Stimulated activated CD8-positive, alpha-beta memory T cell treated with anti-CD3 and anti-CD28 coated beads, Interleukin-4, amount 100 ng/mL, for 24 hours (primary cell): ENCODE measurements around the gene ADCK1.
"Not testable (repeated sequence)": the region's sequence is repeated elsewhere in the genome, so short reads cannot be mapped to it uniquely, and the experiment has no call there.

ENCODE experiments used
- DNase-seq: peaks from one replicate; pipeline ENCODE4 v3.0.0-alpha.2; 2020; ENCODE audit warnings: low read depth

The ADCK1 gene

DNA sequence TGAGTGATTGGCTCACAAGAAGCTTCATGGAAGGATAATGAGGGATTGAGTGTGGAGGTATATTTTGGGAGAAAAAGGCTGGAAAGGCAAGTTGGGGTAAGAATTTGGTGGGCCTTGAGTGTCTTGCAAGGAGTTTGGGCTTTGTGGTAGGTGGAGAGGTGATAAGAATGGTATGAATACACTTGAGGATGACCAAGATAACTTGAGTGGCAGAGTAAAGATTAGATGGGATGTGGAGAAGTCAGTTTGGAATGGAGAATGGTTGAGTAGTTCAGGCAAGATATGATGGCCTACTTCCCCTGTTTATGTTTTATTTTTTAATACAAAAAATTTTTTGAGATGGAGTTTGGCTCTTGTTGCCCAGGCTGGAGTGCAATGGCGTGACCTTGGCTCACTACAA is 9.1 kb downstream of the ADCK1 start:
- DNase-seq: no peak

DNA sequence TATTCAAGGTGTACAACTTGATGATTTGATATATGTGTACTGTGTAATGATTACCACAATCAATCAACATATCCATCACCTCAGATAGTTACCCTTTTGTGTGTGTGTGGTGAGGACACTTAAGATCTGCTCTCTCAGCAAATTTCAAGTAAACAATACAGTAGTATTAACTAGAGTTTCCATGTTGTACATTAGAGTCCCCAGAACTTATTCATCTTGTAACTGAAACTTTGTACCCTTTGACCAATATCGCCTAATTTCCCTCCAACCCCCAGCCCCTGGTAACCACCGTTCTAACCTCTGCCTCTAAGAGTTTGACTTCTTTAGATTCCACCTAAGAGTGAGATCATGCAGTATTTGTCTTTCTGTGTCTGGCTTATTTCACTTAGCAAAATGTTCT is 12.1 kb downstream of the ADCK1 start:
- DNase-seq: no peak

DNA sequence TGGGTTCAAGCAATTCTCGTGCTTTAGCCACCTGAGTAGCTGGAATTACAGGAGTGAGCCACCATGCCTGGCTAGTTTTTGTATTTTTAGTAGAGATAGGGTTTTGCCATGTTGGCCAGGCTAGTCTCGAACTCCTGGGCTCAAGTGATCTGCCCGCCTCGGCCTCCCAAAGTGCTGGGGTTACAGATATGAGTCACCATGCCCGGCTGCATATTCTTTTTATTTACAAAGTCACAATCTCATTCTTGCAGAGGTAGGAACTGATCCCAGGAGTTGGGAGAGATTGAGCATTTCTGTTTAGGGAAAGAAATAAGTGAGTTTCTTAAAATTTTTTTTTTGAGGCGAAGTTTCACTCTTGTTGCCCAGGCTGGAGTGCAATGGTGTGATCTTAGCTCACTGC is 12.8 kb downstream of the ADCK1 start:
- not testable (repeated sequence) for DNase-seq

DNA sequence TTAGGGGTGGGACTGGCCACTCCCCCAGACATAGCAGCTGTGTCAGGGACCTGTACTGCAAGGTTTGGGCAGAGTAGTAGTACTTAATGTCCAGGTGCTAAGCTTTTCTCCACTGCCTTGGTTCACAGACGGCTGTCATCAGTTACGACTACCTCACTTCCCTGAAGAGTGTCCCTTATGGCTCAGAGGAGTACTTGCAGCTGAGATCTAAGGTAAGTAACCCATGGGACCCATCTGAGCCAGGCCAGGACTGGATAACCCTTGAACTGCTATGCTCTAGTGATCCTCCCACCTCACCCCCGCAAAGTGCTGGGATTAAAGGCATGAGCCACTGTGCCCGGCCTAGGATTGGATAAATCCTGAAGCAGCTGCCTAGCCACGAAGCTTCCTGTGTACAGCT is 22.4 kb downstream of the ADCK1 start:
- DNase-seq: no peak

DNA sequence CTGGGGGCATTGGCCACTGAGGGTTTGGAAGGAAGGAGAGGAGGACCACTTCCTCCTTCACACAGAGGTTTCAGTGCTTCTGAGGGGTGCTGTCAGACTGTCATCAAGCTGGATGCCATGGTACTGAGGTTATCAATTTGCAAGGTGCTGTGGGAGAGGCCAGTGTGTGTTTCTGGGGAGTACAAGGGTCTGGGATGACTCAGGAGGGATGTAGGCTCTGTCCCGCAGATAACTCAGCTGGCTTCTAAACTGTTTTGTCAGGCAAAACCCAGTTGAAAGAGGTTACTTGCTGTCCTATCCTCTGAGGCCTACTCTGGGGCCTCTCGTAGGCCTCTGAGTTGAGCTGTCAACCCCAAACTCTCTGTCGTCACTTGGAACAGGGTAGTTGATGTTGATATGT is 22.8 kb downstream of the ADCK1 start:
- no peak for DNase-seq

DNA sequence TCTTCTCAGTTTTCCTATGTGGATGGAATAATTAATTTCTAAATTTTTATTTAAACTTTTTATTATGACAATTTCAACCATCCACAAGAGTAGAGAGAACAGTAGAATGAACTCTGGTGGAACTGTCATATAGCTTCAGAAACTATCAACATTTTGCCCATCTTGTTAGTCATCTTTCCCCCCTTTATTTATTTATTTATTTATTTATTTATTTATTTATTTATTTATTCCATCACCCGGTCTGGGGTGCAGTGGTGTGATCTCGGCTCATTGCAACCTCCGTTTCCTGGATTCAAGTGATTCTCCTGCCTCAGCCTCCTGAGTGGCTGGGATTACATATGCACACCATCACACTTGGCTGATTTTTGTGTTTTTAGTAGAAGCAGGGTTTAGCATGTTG is 23.5 kb downstream of the ADCK1 start:
- DNase-seq: no peak

DNA sequence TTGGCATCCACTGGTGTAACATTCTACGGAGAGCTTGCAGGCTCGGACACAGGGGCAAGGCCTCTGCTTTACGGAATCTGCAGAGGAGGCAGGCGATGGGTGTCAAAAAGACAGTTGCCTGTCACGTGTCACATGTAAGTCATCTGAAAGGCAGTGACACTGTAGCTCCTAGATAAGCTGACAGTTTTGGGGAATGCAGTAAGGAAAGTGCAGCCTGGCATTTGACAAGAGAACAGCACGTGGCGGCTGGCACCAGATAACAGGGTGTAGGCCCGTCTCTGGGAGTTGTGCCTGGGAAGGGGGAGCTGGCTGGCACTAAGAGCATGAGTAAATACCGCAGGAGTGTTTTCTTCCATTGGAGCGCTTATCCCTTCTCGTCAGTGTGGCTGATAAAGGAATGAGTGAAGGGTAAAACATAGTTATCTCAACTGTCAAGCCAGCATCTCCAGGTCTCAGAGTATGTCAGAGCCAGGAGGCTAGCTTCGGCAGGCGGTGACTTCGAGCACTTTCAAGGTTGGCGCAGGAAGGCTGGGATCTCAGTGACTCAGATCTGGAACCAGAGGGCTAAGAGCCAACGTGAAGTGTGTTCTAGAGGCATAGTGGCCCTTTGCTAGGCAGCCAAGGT is 26.1 kb downstream of the ADCK1 start:
- no peak for DNase-seq

DNA sequence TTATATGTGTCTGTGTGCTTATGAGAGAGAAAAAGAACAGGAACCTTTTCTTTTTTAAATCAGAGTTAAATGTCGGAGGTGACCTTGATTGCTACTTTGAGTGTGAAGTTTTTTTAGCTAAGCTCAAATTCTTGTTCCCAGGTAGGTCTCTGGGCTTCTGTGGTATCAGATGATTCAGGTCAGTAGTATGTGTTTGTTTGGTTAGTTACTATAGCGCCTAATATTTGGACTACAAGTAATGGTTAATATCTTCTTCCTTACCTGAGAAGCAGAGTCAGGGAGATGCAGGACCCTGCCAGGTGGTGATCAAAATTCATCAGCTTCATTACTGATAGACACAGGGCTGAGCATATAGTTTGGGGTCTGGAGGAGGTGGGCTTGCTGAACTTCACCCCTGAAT is 30.8 kb downstream of the ADCK1 start:
- DNase-seq: no peak

DNA sequence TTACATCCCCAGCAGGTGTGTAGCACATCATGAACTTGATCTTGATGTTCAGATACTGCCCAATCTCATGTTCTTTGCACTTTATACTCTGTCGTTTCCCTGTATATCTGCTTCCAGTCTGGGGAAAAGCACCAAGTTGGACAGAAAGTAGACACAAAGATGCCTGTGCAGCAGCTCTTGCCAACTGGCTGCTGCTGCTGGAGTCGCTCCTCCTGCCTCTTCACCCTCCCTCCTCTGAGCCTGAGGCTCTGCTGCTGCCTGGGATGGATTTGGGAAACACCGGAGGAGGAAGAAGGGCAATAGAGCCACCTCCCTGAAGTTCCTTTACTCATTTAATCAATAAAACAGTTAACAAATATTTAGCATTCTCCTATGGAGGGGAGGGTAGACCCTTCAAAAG is 32.4 kb downstream of the ADCK1 start:
- no peak for DNase-seq

DNA sequence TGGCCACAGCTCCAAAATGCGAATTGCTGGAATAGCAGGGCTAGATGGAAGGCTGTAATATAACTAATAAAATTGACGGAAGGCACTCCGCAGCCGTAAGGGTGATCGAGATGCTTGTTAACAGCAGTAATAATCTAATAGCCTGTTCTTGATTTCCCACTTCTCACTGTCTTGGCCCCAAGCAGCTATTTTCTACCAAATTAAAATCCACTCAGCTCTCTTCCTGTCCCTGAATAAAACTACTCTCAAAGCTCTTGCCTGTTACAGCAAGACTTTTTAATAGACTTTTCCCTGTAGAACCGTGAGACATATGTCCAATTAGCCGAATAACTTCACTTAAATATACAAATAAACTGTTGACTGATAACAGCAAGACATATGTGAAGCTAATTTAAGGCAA is 38.0 kb downstream of the ADCK1 start:
- DNase-seq: no peak

DNA sequence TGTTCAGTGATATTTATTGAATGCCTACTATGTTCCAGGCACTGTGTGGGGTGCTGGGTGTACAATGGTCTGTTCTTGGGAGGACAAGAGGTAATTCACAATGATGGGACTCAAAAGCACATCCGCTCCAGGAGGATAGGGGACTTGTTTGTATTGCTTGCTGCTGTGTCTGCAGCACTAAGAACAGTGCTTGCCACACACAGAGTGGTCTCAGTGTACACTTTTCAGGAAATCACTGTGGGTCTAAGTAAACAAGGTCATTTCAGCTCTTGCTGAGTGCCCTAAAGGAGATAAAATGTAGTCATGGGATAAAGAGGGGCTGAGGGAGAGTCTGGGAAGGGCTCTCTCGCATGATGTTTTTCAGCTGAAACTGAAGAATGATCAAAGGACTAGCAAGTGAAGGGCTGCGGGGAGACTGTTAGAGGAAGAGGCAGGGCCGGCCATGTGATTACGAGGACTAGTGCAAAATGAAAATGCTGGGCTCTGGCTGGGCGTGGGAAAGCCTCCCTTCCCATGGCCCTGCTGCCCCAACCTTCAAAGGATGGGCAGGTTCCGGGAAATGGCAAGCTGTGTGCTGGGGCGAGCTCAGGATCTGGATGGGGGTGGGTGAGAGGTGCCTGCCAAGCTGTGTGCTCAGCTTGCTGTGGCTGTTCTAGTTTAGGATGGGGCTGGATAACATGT is 39.1 kb downstream of the ADCK1 start:
- DNase-seq: no peak

DNA sequence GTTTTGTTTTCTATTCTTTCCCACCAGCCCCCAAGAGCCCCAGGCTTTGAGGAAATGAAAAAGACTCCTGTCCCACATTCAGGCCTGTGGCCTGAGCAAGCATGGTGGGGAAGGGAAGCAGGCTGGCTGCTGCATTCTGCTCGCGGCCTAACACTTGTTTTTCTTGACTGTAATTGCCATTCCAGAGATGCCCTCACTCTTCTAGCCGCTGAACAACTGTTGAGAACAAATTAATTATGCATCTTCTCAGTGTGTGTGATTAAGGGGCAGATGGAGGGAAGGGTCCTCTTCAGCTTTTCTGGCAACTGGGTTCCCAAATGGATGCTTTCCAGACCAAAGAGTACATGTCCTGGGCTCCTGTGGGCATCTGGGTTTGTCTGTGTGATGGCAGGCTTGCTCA is 43.3 kb downstream of the ADCK1 start:
- no peak for DNase-seq

DNA sequence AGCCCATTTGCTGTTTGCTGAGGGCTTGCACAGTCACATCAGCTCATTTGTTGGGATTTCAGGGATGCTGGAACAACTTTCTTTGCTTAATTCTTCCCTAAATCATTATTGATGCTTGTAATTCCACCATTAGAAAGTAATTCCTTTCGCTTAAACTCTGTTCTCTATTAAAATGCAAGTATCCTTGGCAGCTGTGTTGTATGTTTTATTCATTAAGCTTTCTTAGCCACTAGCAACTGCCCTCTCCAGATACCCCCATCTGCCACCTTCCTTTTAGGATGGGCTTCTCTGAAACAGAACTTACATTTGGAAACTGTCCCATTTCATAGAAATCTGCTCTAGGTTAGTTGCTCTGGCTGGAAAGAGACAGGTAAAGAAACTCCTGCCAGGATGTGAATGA is 43.7 kb downstream of the ADCK1 start:
- no peak for DNase-seq

DNA sequence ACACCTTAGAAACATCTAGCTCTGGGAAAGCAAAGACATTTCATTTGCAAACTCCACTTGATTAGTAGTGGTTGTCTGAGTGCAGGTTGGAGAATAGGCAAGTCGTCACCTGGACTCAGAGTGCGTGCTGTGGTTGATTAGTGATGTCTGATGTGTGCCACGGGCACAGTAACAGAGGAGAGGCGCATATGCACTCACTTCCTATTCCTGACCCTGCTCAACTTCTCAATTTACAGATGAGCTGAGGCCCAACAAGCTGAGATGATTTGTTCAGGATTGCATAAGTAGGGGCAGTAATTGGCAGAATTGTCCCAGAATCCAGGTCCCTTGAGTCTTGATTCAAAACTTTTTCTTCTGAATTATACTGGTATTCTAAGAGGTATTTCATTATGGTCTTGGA is 44.9 kb downstream of the ADCK1 start:
- no peak for DNase-seq

DNA sequence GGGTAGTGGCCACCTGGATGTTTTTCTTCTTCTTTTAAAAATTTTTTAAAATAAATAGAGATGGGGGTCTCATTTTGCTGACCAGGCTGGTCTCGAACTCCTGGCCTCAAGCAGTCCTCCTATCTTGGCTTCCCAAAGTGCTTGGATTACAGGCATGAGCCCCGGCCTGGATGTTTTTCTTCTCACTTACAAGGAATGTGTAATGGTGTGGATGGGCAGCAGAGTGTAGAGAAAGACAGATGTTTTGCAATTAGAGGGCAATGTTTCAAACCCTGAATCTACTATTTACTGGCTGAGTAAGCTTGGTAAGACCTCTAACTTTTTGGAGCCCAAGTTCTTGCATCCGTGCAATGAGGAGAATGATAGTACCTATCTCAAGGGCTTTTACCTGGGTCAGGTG is 48.1 kb downstream of the ADCK1 start:
- DNase-seq: no peak

DNA sequence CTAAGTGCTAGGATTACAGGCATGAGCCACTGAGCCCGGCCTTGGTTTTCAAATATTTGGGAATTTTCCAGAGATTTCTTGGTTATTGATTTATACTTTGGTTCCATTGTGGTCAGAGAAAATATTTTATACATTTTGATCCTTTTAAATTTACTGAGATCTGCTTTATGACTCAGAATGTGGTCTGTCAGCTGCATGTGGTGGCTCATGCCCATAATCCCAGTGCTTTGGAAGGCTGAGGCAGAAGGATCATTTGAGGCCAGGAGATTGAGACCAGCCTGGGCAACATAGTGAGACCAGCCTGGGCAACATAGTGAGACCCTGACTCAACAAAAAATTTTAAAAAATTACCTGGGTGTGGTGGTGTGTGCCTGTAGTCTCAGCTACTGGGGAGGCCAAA is 49.8 kb downstream of the ADCK1 start:
- no peak for DNase-seq

DNA sequence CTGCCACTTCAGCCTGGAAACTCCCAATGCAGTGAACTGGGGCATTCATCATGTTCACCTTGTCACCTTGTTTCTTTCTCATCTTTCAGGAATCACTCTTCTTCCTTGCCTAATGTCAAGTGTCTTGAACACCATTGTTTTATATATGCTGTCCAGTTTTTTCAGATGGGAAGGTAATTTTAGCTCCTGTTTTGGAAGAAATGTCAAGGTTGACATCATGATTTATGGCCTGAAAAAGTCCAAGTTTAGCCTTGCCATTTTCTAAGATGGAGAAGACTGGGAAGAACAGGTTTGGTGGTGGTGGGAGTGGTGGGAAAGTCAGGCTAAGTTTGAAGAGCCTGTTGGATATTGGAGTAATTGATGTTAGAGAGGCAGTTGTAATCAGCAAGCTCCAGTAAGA is 54.0 kb downstream of the ADCK1 start:
- DNase-seq: no peak

DNA sequence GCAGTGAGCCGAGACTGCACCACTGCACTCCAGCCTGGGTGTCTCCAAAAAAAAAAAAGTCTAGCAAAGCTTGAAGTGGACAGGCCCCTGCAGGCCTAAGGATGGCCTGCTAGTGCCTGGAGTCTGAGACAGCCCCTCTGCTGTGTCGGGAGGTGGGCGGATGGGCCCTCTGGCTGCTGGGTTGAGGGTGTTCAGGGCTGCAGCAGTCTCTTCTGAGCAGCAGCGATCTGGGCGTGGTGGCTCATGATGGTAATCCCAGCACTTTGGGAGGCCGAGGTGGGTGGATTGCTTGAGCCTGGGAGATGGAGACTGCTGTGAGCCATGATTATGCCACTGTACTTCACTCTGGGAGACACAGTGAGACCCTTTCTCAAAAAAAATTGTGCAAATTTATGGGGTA is 57.0 kb downstream of the ADCK1 start:
- DNase-seq: no peak

DNA sequence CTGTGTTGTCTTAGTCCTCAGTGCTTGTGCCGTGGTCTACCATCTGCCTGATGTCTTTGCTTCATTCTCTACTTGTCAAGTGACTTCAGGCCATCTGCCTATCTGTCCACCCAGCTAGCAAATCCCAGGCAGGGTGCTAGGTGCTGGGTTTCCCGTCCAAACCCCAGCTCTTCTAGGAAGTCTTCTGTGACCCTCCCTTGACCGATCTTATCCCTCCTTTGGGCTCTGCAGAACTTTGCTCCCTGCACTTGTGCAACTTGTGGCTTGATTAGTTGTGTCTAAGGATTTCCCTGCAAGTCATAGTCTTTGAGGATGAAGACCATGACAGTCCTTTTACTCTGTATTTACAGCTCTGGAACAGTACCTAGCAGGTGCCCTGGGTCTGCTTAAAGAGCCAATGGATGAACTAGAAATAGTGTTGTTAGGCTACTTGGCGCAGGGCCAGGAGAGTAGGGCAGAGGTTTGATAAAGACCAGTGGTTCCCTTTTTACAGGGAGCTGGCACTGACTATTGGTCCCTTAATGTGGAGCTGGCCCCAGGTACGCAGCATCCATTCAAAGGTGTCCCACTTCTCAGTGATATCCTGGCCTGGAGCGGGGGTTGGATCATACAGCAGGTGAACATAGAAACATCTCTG is 60.1 kb downstream of the ADCK1 start:
- DNase-seq: no peak

DNA sequence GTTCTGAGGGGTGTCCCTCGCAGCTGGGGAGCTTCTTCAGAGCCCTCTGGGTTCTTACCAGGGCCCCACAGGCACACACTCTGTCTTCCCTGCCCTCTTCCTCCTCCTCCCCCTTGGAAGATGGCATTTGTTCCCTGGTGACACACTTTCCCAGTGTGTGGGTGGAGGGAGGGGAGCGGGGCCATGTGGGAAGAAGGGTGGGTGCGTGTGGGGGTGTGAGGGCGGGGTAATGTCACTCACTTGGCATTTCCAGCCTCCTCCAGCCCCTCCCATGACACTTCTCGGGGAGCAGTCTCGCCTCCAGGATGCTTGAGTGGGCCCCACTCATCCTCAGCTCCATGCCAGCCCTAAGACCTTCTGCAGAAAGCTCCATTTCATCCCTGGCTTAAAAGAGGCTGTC is 61.3 kb downstream of the ADCK1 start:
- DNase-seq: no peak

DNA sequence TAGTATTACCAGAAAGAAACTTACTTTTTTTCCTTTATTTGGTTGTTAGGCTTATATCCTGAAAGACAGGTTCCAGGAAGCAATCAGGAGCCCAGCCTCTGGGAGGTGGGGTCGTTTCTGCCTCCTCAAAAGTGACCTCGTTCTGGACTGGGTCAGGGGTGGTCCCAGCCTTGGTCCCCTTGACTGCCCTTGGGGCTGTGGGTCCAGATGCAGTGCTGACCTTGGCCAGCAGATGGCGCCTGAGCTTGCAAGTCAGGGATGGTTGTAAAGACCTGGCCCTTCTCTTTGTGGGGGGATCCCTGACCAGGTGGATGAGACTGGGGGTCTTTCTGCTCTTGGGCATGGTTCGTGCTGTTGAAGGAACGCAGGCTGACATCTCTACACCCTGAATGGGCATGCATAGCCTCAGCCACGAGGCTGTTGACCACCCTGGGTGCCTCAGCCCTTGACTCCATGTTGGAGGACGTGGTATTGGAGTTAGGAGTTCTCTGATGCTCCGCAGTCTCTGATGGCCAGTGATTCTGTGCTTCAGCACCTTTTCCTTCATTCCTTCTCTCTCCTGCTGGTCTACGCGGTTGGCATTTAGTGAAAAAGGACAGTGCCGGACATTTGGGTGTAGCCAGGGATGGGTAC is 62.4 kb downstream of the ADCK1 start:
- peak; percentile 67 for DNase-seq

DNA sequence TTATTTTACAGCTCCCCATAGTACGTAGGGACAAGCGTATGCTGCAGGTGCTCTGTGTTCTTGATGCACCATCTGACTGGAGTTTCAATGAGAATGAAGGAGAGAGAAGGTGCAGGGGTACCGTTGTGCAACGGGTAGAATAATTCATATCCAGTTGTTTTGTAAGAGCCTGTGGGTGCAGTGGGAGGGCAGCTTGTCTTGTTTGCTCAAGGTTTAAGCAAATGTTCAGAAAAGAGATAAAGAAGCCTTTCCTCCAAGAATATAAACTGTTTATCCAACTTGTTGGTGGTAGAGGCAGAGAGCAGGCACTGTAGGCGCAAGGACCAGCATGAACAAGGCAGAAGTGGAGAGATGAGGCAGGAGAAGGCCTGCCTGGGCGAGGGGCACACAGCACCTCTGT is 64.2 kb downstream of the ADCK1 start:
- DNase-seq: no peak

DNA sequence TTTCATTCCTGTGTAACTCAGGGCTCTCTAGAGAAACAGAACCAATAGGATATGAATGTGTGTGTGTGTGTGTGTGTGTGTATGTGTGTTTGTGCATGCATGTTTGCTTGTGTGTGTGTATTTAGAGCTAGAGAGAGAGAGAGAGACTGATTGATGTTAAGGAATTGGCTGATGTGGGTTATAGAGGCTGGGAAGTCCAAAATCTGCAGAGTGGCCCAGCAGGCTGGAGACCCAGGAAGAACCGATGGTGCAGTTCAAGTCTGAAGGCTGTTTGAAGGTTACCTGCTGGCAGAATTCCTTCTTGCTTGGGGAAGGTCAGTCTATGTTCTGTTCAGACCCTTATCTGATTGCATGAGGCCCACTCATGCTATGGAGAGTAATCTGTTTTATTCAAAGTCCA is 64.7 kb downstream of the ADCK1 start:
- DNase-seq: no peak
